Parathyroid adenoma (tissue), 2 donors: ENCODE results near the gene JAK2.

ENCODE experiments used
- H2AFZ ChIP-seq: fragments of 300-600 bp; sonication (generic); one replicate; pipeline ENCODE4 v1.7.0; 2017; ENCODE audit warnings: antibody characterized with exemption, mild to moderate bottlenecking
- H3K27ac ChIP-seq: fragments of 300-600 bp; sonication (generic); one replicate; pipeline ENCODE4 v1.7.0; 2017
- H3K27me3 ChIP-seq: fragments of 300-600 bp; sonication (generic); one replicate; pipeline ENCODE4 v1.7.0; 2017; ENCODE audit warnings: low read length; ENCODE audit not compliant: control insufficient read depth, insufficient read depth
- H3K36me3 ChIP-seq: fragments of 300-600 bp; sonication (generic); one replicate; pipeline ENCODE4 v1.7.0; 2017; ENCODE audit warnings: low read length; ENCODE audit not compliant: control insufficient read depth, insufficient read depth
- H3K4me1 ChIP-seq: fragments of 300-600 bp; sonication (generic); one replicate; pipeline ENCODE4 v1.7.0; 2017; ENCODE audit warnings: control low read depth
- H3K4me2 ChIP-seq: fragments of 300-600 bp; sonication (generic); one replicate; pipeline ENCODE4 v1.7.0; 2017; ENCODE audit warnings: low read length
- H3K4me3 ChIP-seq: fragments of 300-600 bp; sonication (generic); one replicate; pipeline ENCODE4 v1.7.0; 2017; ENCODE audit warnings: low read depth, low read length
- H3K79me2 ChIP-seq: fragments of 300-600 bp; sonication (generic); one replicate; pipeline ENCODE4 v1.7.0; 2017; ENCODE audit warnings: control low read depth
- H3K9ac ChIP-seq: fragments of 300-600 bp; sonication (generic); one replicate; pipeline ENCODE4 v1.7.0; 2017; ENCODE audit warnings: mild to moderate bottlenecking
- H3K9me3 ChIP-seq: fragments of 300-600 bp; sonication (generic); one replicate; pipeline ENCODE4 v1.7.0; 2017; ENCODE audit warnings: low read length; ENCODE audit not compliant: control insufficient read depth
- CTCF ChIP-seq: fragments of 300-600 bp; sonication (generic); IDR thresholded peaks from one replicate; pipeline ENCODE4 v1.7.0; 2017; ENCODE audit warnings: antibody characterized with exemption, mild to moderate bottlenecking
- donor health status: primary hyperparathyroidism.

Gene JAK2

GRCh38 chr9:4984171-4984620, 876 bp upstream of the JAK2 start:
- Histone ChIP-seq H3K4me1 (peaks cover 9% of the 10 kb centered on the region), H3K9ac (peak overlapping the region; percentile 58), H2AFZ (peak overlapping the region; percentile 97), H3K79me2 (peaks cover 11% of the 10 kb centered on the region), H3K36me3 (no peaks in the 10 kb centered on the region), H3K9me3 (no peaks in the 10 kb centered on the region), H3K4me3 (peak overlapping the region; percentile 65), H3K27me3 (no peaks in the 10 kb centered on the region), H3K4me2 (peak overlapping the region; percentile 94), H3K27ac (peak overlapping the region; percentile 92)
- no peak for TF ChIP-seq CTCF

GRCh38 chr9:4985386-4986266, 554 bp downstream of the JAK2 start:
- Histone ChIP-seq H3K4me3 (peak overlapping the region; percentile 65), H3K4me2 (peak overlapping the region; percentile 94), H3K36me3 (no peaks in the 10 kb centered on the region), H3K27ac (peak overlapping the region; percentile 92), H3K9me3 (no peaks in the 10 kb centered on the region), H3K9ac (peak overlapping the region; percentile 49), H3K79me2 (peaks cover 17% of the 10 kb centered on the region), H2AFZ (peak overlapping the region; percentile 97), H3K4me1 (peaks cover 9% of the 10 kb centered on the region), H3K27me3 (no peaks in the 10 kb centered on the region)
- no peak for TF ChIP-seq CTCF

- no peak for TF ChIP-seq CTCF
- H3K79me2 ChIP-seq: peaks cover 17% of the 10 kb centered on the region
- no peaks in the 10 kb centered on the region for H3K36me3 ChIP-seq
- H3K4me2 ChIP-seq: peak overlapping the region; percentile 94
- H3K9me3 ChIP-seq: no peaks in the 10 kb centered on the region
- H3K27me3 ChIP-seq: no peaks in the 10 kb centered on the region
- no peak overlapping the region for H3K9ac ChIP-seq
- peak overlapping the region; percentile 65 for H3K4me3 ChIP-seq
- H3K27ac ChIP-seq: peak overlapping the region; percentile 92
- H3K4me1 ChIP-seq: peaks cover 8% of the 10 kb centered on the region
- peak overlapping the region; percentile 97 for H2AFZ ChIP-seq
Measured at GRCh38 chr9:4986296-4986695, 1.2 kb downstream of the JAK2 start.

- H3K4me1 ChIP-seq: peaks cover 5% of the 10 kb centered on the region
- no peak overlapping the region for H3K9ac ChIP-seq
- no peak overlapping the region for H3K27ac ChIP-seq
Measured at GRCh38 chr9:4986783-4987182, 1.7 kb downstream of the JAK2 start.

More at GRCh38 chr9:4986783-4987182, 1.7 kb downstream of the JAK2 start:
- H3K36me3 ChIP-seq: no peaks in the 10 kb centered on the region
- H3K4me3 ChIP-seq: no peak overlapping the region
- H3K79me2 ChIP-seq: peaks cover 17% of the 10 kb centered on the region
- H3K9me3 ChIP-seq: no peaks in the 10 kb centered on the region
- H3K27me3 ChIP-seq: no peaks in the 10 kb centered on the region
- H2AFZ ChIP-seq: no peak overlapping the region
- peak overlapping the region; percentile 3 for H3K4me2 ChIP-seq
- TF ChIP-seq CTCF: no peak
